ENCODE results near the gene AMBRA1. TPM values are rescaled to one million over a fixed set of nuclear protein-coding genes. Genes with fewer than 3 reads are reported as not detected.

The AMBRA1 gene
- total and polyA plus RNA-seq, 2 donors (not counting 3 experiments of a cell fraction or from before 2014, with no cell fraction given), result 18.4 to 32.4 TPM

DNA sequence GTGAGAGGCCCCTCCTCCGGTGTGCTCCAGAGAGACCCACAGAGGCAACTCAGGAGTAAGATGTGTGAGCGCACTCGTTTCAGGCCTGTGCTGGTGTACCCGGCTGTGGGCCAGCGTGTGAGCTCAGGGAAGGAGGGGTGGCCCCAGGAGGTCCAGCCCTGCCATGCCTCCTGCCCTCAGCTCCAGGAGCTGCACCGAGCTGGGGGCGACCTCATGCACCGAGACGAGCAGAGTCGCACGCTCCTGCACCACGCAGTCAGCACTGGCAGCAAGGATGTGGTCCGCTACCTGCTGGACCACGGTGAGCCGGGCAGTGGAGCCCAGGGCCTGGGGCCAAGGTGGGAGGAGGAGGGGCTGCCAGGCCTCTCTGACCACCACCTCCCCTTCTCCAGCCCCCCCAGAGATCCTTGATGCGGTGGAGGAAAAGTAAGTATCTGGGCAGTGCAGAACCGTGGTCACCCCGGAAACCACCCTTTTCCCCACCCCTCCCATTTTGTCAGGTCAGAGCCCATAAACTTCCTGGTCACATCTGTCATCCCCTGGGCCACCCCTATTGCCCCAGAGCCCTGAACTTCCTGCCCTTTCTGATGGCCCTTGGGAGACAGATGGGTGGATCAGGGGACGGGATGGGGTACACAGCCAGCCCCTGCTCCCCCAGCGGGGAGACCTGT lies 214.9 kb downstream of the AMBRA1 start:
- Histone ChIP-seq H3K4me3 (replicated peaks in 1 of 3; ENCODE audit: insufficient read depth in 1 of 3, low read depth in 1 of 3, low read length in 3 of 3) (no peak overlapping the region), H3K9me3 (replicated peaks; ENCODE audit: control insufficient read depth, insufficient read depth, low read length) (no peaks in the 10 kb centered on the region), H3K4me2 (ENCODE audit: insufficient read depth, low read length) (no peak overlapping the region), H3K79me2 (ENCODE audit: control insufficient read depth, insufficient read depth, low read length) (no peaks in the 10 kb centered on the region), H2AFZ (ENCODE audit: low read depth, low read length) (no peak overlapping the region), H3K4me1 (ENCODE audit: control insufficient read depth, extremely low read depth, insufficient read depth, low read length) (peaks cover 11% of the 10 kb centered on the region), H3K27me3 (ENCODE audit: control insufficient read depth in 2 of 2, insufficient read depth in 2 of 2, low read length in 2 of 2) (no peaks in the 10 kb centered on the region), H4K20me1 (replicated peaks; ENCODE audit: control insufficient read depth, extremely low read depth, insufficient read depth, low read length) (no peaks in the 10 kb centered on the region), H3K9ac (replicated peaks; ENCODE audit: extremely low read depth, insufficient read depth, low read length) (no peak overlapping the region), H3K9me1 (replicated peaks; ENCODE audit: control insufficient read depth, extremely low read depth, insufficient read depth, low read length) (no peaks in the 10 kb centered on the region), H3K36me3 (ENCODE audit: control insufficient read depth in 2 of 2, extremely low read depth in 1 of 2, insufficient read depth in 2 of 2, low read length in 2 of 2) (peaks cover 3 to 31% of the 10 kb centered on the region in 2 experiments), H3K27ac (ENCODE audit: insufficient read depth, low read depth, low read length) (no peak overlapping the region)
- intact Hi-C loops (cut with micrococcal nuclease), result no loop called here
- TF ChIP-seq GATA2 (IDR thresholded peaks at IDR 0.05; ENCODE audit: insufficient read depth, insufficient read length, low read depth, low read length), result no peak
- no peak for TF ChIP-seq JUN (IDR thresholded peaks at IDR 0.05; ENCODE audit: borderline replicate concordance, insufficient read depth, insufficient read length, low read depth)
- TF ChIP-seq, protein P1, sequence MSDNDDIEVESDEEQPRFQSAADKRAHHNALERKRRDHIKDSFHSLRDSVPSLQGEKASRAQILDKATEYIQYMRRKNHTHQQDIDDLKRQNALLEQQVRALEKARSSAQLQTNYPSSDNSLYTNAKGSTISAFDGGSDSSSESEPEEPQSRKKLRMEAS (IDR thresholded peaks at IDR 0.05; ENCODE audit: insufficient read depth, insufficient read length), result no peak
- TF ChIP-seq EZH2 (IDR thresholded peaks at IDR 0.05; ENCODE audit: borderline replicate concordance, low read depth, low read length, severe bottlenecking), result no peak
- TF ChIP-seq, protein P2, sequence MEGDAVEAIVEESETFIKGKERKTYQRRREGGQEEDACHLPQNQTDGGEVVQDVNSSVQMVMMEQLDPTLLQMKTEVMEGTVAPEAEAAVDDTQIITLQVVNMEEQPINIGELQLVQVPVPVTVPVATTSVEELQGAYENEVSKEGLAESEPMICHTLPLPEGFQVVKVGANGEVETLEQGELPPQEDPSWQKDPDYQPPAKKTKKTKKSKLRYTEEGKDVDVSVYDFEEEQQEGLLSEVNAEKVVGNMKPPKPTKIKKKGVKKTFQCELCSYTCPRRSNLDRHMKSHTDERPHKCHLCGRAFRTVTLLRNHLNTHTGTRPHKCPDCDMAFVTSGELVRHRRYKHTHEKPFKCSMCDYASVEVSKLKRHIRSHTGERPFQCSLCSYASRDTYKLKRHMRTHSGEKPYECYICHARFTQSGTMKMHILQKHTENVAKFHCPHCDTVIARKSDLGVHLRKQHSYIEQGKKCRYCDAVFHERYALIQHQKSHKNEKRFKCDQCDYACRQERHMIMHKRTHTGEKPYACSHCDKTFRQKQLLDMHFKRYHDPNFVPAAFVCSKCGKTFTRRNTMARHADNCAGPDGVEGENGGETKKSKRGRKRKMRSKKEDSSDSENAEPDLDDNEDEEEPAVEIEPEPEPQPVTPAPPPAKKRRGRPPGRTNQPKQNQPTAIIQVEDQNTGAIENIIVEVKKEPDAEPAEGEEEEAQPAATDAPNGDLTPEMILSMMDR (IDR thresholded peaks at IDR 0.05; ENCODE audit: extremely low read depth in 1 of 2, insufficient read depth in 1 of 2, low read depth in 1 of 2, low read length in 2 of 2), result no peak
- no peak for TF ChIP-seq FOS (IDR thresholded peaks at IDR 0.05; ENCODE audit: borderline replicate concordance, insufficient read depth, low read length)
- no peak for TF ChIP-seq POLR2A (IDR thresholded peaks at IDR 0.05; ENCODE audit: low read depth, low read length)
- no peak for TF ChIP-seq POLR2AphosphoS5 (IDR thresholded peaks at IDR 0.05; ENCODE audit: insufficient read depth, low read depth, low read length)
- TF ChIP-seq MYC (IDR thresholded peaks at IDR 0.05; ENCODE audit: low read depth, low read length), result no peak
- CTCF ChIA-PET, result interaction anchor here (0.9 to 2.0 kb wide), 3 partner anchors 10 to 27 kb away, joined by 4 to 6 read pairs (median 5); no protein-coding TSS in a partner anchor
- dilution Hi-C loops (cut with MboI; ENCODE audit: extremely low pct_ligation_motif_present, low sequenced_read_pairs), result no loop called here
- FAIRE-seq (no peak), DNase-seq (ENCODE audit: low read depth, low spot score) (no peak)
- BruUV-seq (replicated peaks), result no TSS peak
- POLR2A ChIA-PET, result no interaction called here
